GM23338 (cell line): Measurements from ENCODE around the gene TOX4. TPM values are rescaled to one million over a fixed set of nuclear protein-coding genes. Genes with fewer than 3 reads are reported as not detected.

Experiments used
- ATAC-seq: fragments of 200-7000 bp; cut with Tn5 transposase; 3 replicates; pipeline ENCODE4 v1.9.1; 2020
- DNase-seq: peaks from one replicate; pipeline ENCODE4 v3.0.0-alpha.2; 2015; ENCODE audit warnings: low spot score
- H2AFZ ChIP-seq: fragments of 200-600 bp; sonication (generic); 2 replicates; pipeline ENCODE4 v1.8.0; 2016; ENCODE audit warnings: antibody characterized with exemption, mild to moderate bottlenecking, moderate library complexity
- H3F3A ChIP-seq: fragments of 200-600 bp; sonication (generic); replicated peaks from 2 replicates; pipeline ENCODE4 v1.8.0; 2017; ENCODE audit warnings: antibody characterized with exemption, mixed run types, low read depth
- H3K27ac ChIP-seq: fragments of 200-600 bp; sonication (generic); 2 replicates; pipeline ENCODE4 v1.6.1; 2016; ENCODE audit warnings: low read depth
- H3K27me3 ChIP-seq: fragments of 200-600 bp; sonication (generic); 2 replicates; pipeline ENCODE4 v1.8.0; 2016; ENCODE audit warnings: mild to moderate bottlenecking, mixed run types, moderate library complexity; ENCODE audit not compliant: insufficient read depth
- H3K36me3 ChIP-seq: fragments of 200-600 bp; sonication (generic); 2 replicates; pipeline ENCODE4 v1.8.0; 2016; ENCODE audit warnings: mild to moderate bottlenecking; ENCODE audit not compliant: insufficient read depth
- H3K4me1 ChIP-seq: fragments of 200-600 bp; sonication (generic); 2 replicates; pipeline ENCODE4 v1.8.0; 2016; ENCODE audit warnings: mild to moderate bottlenecking, moderate library complexity; ENCODE audit not compliant: insufficient read depth
- H3K4me2 ChIP-seq: fragments of 200-600 bp; sonication (generic); 2 replicates; pipeline ENCODE4 v1.7.1; 2017; ENCODE audit warnings: mixed run types
- H3K4me3 ChIP-seq: fragments of 200-600 bp; sonication (generic); 2 replicates; pipeline ENCODE4 v1.6.1; 2016; ENCODE audit warnings: mixed run types
- H3K79me2 ChIP-seq: fragments of 200-600 bp; sonication (generic); replicated peaks from 2 replicates; pipeline ENCODE4 v1.8.0; 2017; ENCODE audit warnings: mild to moderate bottlenecking; ENCODE audit not compliant: insufficient read depth
- H3K9me2 ChIP-seq: fragments of 200-600 bp; sonication (generic); 2 replicates; pipeline ENCODE4 v1.8.0; 2017; ENCODE audit not compliant: insufficient read depth
- H4K20me1 ChIP-seq: fragments of 200-600 bp; sonication (generic); replicated peaks from 2 replicates; pipeline ENCODE4 v1.8.0; 2017; ENCODE audit warnings: mild to moderate bottlenecking; ENCODE audit not compliant: insufficient read depth
- H3K27ac Mint-ChIP-seq: 2 replicates; pipeline ENCODE4 v1.8.0; 2020; ENCODE audit warnings: inconsistent platforms, mild to moderate bottlenecking, moderate library complexity, mixed read lengths
- H3K27me3 Mint-ChIP-seq: 3 replicates; pipeline ENCODE4 v1.8.0; 2022; ENCODE audit warnings: low read depth, mild to moderate bottlenecking, moderate library complexity, mixed read lengths, inconsistent platforms; ENCODE audit not compliant: insufficient read depth, poor library complexity
- H3K36me3 Mint-ChIP-seq: 3 replicates; pipeline ENCODE4 v1.8.0; 2021; ENCODE audit warnings: low read depth, mild to moderate bottlenecking, inconsistent platforms, moderate library complexity, mixed read lengths
- H3K4me1 Mint-ChIP-seq: 3 replicates; pipeline ENCODE4 v1.8.0; 2020; ENCODE audit warnings: mild to moderate bottlenecking, inconsistent platforms, mixed read lengths
- H3K4me3 Mint-ChIP-seq: 3 replicates; pipeline ENCODE4 v1.8.0; 2021; ENCODE audit warnings: moderate library complexity, mild to moderate bottlenecking, inconsistent platforms, mixed read lengths
- H3K9me3 Mint-ChIP-seq: 3 replicates; pipeline ENCODE4 v1.8.0; 2020; ENCODE audit warnings: moderate library complexity, mild to moderate bottlenecking, inconsistent platforms, mixed read lengths
- CREB1 ChIP-seq: fragments of 250-450 bp; sonication (Bioruptor Pico); IDR thresholded peaks from 2 replicates; pipeline ENCODE4 v1.5.0; 2020; ENCODE audit warnings: low read depth, mild to moderate bottlenecking, moderate library complexity
- EZH2 ChIP-seq: fragments of 200-600 bp; sonication (generic); IDR thresholded peaks from one replicate; pipeline ENCODE4 v1.8.0; 2017; ENCODE audit warnings: antibody characterized with exemption, mild to moderate bottlenecking, low read depth; ENCODE audit not compliant: unreplicated experiment
- REST ChIP-seq: IDR thresholded peaks from one replicate; pipeline ENCODE4 v1.6.1; 2018; ENCODE audit warnings: antibody characterized with exemption; ENCODE audit not compliant: unreplicated experiment
- polyA plus RNA-seq: library from polyadenylated mRNA; unstranded; fragments of >200 nt; fragmentation: Nextera tagmentation; extraction: Ambion mirVana; gene quantifications from 2 replicates; pipeline ENCODE4 v1.2.1, GENCODE V29; 2016
- total RNA-seq: library from RNA; depleted of rRNA; stranded (reverse); fragments of >200 nt; shearing (Covaris generic); gene quantifications from 2 replicates; pipeline ENCODE4 v1.2.3, GENCODE V29; 2014
- TF ChIP-seq, protein P1 (sequence below): fragments of 250-450 bp; sonication (Bioruptor Pico); IDR thresholded peaks from 2 replicates; pipeline ENCODE4 v1.5.0; 2020; ENCODE audit warnings: mild to moderate bottlenecking, moderate library complexity

Gene TOX4
- total and polyA plus RNA-seq, 2 experiments from 2014 or later, result 45.6 to 72.8 TPM

GRCh38 chr14:21518725-21519124, 41.7 kb downstream of the TOX4 start:
- Mint-ChIP-seq H3K4me1 (peaks cover 41% of the 10 kb centered on the region), H3K27ac (no peak overlapping the region; the same call in 1 of the 2 replicates), H3K4me3 (no peak overlapping the region; the same call in 2 of the 3 replicates), H3K36me3 (peaks cover 41% of the 10 kb centered on the region), H3K27me3 (peaks cover 19% of the 10 kb centered on the region), H3K9me3 (no peaks in the 10 kb centered on the region)
- peaks cover 20% of the 10 kb centered on the region for H4K20me1 ChIP-seq
- H3K4me1 ChIP-seq, result peaks cover 62% of the 10 kb centered on the region
- peaks cover 36% of the 10 kb centered on the region for H3F3A ChIP-seq
- peaks cover 23% of the 10 kb centered on the region for H3K79me2 ChIP-seq
- DNase-seq, result no peak
- no peaks in the 10 kb centered on the region for H3K27me3 ChIP-seq
- H3K27ac ChIP-seq, result peak overlapping the region; percentile 85
- H3K9me2 ChIP-seq, result no peaks in the 10 kb centered on the region
- no peak; the same call in 2 of the 3 replicates for ATAC-seq
- H3K36me3 ChIP-seq, result peaks cover 21% of the 10 kb centered on the region
- H3K4me3 ChIP-seq, result no peak overlapping the region
- no peak for TF ChIP-seq CREB1 (CRISPR knock-in tag)
- H3K4me2 ChIP-seq, result peak overlapping the region; percentile 1; the same call in 1 of the 2 replicates
- no peak overlapping the region for H2AFZ ChIP-seq

GRCh38 chr14:21520767-21521166, 43.8 kb downstream of the TOX4 start:
- Mint-ChIP-seq H3K27ac (peak overlapping the region; percentile 71; the same call in 1 of the 2 replicates), H3K4me1 (peaks cover 58% of the 10 kb centered on the region), H3K4me3 (peak overlapping the region; percentile 20; the same call in 1 of the 3 replicates), H3K27me3 (peaks cover 26% of the 10 kb centered on the region), H3K36me3 (peaks cover 60% of the 10 kb centered on the region), H3K9me3 (no peaks in the 10 kb centered on the region; the same call in 1 of the 3 replicates)
- Histone ChIP-seq H2AFZ (no peak overlapping the region), H3K79me2 (peaks cover 44% of the 10 kb centered on the region), H3K27me3 (no peaks in the 10 kb centered on the region), H3F3A (peaks cover 36% of the 10 kb centered on the region), H3K4me3 (peak overlapping the region; percentile 27; the same call in 1 of the 2 replicates), H3K36me3 (peaks cover 30% of the 10 kb centered on the region), H3K9me2 (no peaks in the 10 kb centered on the region), H3K4me2 (peak overlapping the region; percentile 85), H4K20me1 (peaks cover 20% of the 10 kb centered on the region), H3K27ac (peak overlapping the region; percentile 85), H3K4me1 (peaks cover 69% of the 10 kb centered on the region)
- no peak for ATAC-seq
- TF ChIP-seq, protein P1, sequence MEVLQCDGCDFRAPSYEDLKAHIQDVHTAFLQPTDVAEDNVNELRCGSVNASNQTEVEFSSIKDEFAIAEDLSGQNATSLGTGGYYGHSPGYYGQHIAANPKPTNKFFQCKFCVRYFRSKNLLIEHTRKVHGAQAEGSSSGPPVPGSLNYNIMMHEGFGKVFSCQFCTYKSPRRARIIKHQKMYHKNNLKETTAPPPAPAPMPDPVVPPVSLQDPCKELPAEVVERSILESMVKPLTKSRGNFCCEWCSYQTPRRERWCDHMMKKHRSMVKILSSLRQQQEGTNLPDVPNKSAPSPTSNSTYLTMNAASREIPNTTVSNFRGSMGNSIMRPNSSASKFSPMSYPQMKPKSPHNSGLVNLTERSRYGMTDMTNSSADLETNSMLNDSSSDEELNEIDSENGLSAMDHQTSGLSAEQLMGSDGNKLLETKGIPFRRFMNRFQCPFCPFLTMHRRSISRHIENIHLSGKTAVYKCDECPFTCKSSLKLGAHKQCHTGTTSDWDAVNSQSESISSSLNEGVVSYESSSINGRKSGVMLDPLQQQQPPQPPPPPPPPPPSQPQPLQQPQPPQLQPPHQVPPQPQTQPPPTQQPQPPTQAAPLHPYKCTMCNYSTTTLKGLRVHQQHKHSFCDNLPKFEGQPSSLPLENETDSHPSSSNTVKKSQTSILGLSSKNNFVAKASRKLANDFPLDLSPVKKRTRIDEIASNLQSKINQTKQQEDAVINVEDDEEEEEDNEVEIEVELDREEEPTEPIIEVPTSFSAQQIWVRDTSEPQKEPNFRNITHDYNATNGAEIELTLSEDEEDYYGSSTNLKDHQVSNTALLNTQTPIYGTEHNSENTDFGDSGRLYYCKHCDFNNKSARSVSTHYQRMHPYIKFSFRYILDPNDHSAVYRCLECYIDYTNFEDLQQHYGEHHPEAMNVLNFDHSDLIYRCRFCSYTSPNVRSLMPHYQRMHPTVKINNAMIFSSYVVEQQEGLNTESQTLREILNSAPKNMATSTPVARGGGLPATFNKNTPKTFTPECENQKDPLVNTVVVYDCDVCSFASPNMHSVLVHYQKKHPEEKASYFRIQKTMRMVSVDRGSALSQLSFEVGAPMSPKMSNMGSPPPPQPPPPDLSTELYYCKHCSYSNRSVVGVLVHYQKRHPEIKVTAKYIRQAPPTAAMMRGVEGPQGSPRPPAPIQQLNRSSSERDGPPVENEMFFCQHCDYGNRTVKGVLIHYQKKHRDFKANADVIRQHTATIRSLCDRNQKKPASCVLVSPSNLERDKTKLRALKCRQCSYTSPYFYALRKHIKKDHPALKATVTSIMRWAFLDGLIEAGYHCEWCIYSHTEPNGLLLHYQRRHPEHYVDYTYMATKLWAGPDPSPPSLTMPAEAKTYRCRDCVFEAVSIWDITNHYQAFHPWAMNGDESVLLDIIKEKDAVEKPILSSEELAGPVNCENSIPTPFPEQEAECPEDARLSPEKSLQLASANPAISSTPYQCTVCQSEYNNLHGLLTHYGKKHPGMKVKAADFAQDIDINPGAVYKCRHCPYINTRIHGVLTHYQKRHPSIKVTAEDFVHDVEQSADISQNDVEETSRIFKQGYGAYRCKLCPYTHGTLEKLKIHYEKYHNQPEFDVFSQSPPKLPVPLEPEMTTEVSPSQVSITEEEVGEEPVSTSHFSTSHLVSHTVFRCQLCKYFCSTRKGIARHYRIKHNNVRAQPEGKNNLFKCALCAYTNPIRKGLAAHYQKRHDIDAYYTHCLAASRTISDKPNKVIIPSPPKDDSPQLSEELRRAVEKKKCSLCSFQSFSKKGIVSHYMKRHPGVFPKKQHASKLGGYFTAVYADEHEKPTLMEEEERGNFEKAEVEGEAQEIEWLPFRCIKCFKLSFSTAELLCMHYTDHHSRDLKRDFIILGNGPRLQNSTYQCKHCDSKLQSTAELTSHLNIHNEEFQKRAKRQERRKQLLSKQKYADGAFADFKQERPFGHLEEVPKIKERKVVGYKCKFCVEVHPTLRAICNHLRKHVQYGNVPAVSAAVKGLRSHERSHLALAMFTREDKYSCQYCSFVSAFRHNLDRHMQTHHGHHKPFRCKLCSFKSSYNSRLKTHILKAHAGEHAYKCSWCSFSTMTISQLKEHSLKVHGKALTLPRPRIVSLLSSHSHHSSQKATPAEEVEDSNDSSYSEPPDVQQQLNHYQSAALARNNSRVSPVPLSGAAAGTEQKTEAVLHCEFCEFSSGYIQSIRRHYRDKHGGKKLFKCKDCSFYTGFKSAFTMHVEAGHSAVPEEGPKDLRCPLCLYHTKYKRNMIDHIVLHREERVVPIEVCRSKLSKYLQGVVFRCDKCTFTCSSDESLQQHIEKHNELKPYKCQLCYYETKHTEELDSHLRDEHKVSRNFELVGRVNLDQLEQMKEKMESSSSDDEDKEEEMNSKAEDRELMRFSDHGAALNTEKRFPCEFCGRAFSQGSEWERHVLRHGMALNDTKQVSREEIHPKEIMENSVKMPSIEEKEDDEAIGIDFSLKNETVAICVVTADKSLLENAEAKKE (CRISPR knock-in tag), result no peak
- TF ChIP-seq REST, result no peak
- no peak for TF ChIP-seq EZH2
- no peak for DNase-seq
